Testis (tissue), 3 donors: ENCODE data around the gene TENT4B. TPM values are rescaled to one million over a fixed set of nuclear protein-coding genes. Genes with fewer than 3 reads are reported as not detected.

ENCODE experiments used
- DNase-seq: peaks from one replicate; pipeline ENCODE4 v3.0.0-alpha.2; 2019
- H3K27ac ChIP-seq, 2 donors: fragments of 200-600 bp; sonication (generic); one replicate each; pipeline ENCODE4 v1.5.1; 2019
- H3K27me3 ChIP-seq: fragments of 200-600 bp; sonication (generic); one replicate; pipeline ENCODE4 v1.5.1; 2019
- H3K36me3 ChIP-seq: fragments of 200-600 bp; sonication (generic); one replicate; pipeline ENCODE4 v1.5.1; 2017; ENCODE audit warnings: low read depth; ENCODE audit errors: missing control alignments
- H3K4me1 ChIP-seq: fragments of 200-600 bp; sonication (generic); one replicate; pipeline ENCODE4 v1.5.1; 2019
- H3K4me3 ChIP-seq, 2 donors: fragments of 200-600 bp; sonication (generic); one replicate each; pipeline ENCODE4 v1.5.1; 2017 to 2019
- H3K9me3 ChIP-seq: fragments of 200-600 bp; sonication (generic); one replicate; pipeline ENCODE4 v1.5.1; 2017
- CTCF ChIP-seq, 3 experiments: fragments of 450-650 bp in 2 of 3; fragments of 200-600 bp in 1 of 3; sonication (generic) in 1 of 3; IDR thresholded peaks; one replicate each; pipeline ENCODE4 v1.5.1; 2016 to 2019; ENCODE audit warnings: antibody characterized with exemption in 3 of 3, mild to moderate bottlenecking in 2 of 3, moderate library complexity in 1 of 3
- POLR2A ChIP-seq: fragments of 450-650 bp; IDR thresholded peaks from one replicate; pipeline ENCODE4 v1.6.1; 2017; ENCODE audit warnings: antibody characterized with exemption, mild to moderate bottlenecking, moderate library complexity
- WGBS, 2 donors: methylation state at CpG; one replicate each; pipeline ENCODE4 v1.1.5; 2018; 5-methylcytosine and 5-hydroxymethylcytosine counted together
- intact Hi-C: fragments of 100-400 bp; cut with DNase I; formaldehyde crosslinking; loops from one replicate; pipeline ENCODE4 v1.15.1; 2023; ENCODE audit warnings: low total_unique reads
- polyA plus RNA-seq: library from polyadenylated mRNA; stranded (reverse); fragments of 350-450 nt; fragmentation: Illumina TruSeq; extraction: RNeasy Lipid Tissue Mini Kit (QIAGEN cat#74804); gene quantifications from one replicate; pipeline ENCODE4 v1.2.3, GENCODE V29; 2014; ENCODE audit warnings: low read depth, low replicate concordance; ENCODE audit not compliant: insufficient read depth
- total RNA-seq, 2 donors: library from RNA; depleted of rRNA; stranded (reverse); fragments of >200 nt; gene quantifications; one replicate each; pipeline ENCODE4 v1.2.3, GENCODE V29; 2016

The TENT4B gene
- total and polyA plus RNA-seq, 3 donors from 2014 or later: 27.5 to 56.6 (median 37.6) TPM

- H3K9me3 ChIP-seq: no peaks in the 10 kb centered on the region
- no peaks in the 10 kb centered on the region for H3K36me3 ChIP-seq
- H3K4me3 ChIP-seq: no peak overlapping the region
- DNase-seq: no peak
- intact Hi-C loops: no loop called here
- TF ChIP-seq POLR2A (no peak), CTCF (IDR thresholded peaks at IDR 0.05) (no peak)
- peaks cover 6% of the 10 kb centered on the region for H3K4me1 ChIP-seq
- H3K27ac ChIP-seq: no peak overlapping the region
- 81 to 92% methylated on average over 9 of the region's 9 CpGs for WGBS, 2 donors
- H3K27me3 ChIP-seq: no peaks in the 10 kb centered on the region
These were observed 6.3 kb upstream of the TENT4B start for GRCh38 chr16:50146479-50147435.

GRCh38 chr16:50151322-50151721 lies 1.8 kb upstream of the TENT4B start:
- 62 to 81% methylated on average over 4 to 5 of the region's 5 CpGs for whole genome bisulfite sequencing, 2 donors
- H3K9me3 ChIP-seq: no peaks in the 10 kb centered on the region
- no peaks in the 10 kb centered on the region for H3K27me3 ChIP-seq
- no peak for TF ChIP-seq CTCF (IDR thresholded peaks at IDR 0.05)
- no peak for TF ChIP-seq POLR2A
- H3K4me3 ChIP-seq: no peak overlapping the region
- no peaks in the 10 kb centered on the region for H3K36me3 ChIP-seq
- intact Hi-C loops: no loop called here
- no peak for DNase-seq
- H3K27ac ChIP-seq: no peak overlapping the region
- peaks cover 16% of the 10 kb centered on the region for H3K4me1 ChIP-seq

DNA sequence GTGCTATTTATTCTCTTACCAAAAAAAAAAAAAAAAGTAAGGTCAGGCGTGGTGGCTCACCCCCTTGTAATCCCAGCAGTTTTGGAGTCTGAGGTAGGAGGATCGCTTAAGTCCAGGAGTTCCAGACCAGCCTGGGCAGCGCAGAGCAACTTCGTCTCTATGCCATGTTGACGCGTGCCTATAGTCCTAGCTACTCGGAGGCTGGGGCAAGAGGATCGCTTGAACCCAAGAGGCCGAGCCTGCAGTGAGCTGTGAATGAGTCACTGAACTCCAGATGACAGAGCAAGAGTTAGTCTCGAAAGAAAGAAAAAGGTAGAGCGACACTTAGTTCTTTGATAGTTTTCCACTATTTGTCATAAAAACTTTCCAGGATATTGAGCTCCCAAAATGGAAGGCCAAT lies 1.4 kb upstream of the TENT4B start:
- H3K4me1 ChIP-seq: peaks cover 16% of the 10 kb centered on the region
- no peak overlapping the region for H3K27ac ChIP-seq

DNA sequence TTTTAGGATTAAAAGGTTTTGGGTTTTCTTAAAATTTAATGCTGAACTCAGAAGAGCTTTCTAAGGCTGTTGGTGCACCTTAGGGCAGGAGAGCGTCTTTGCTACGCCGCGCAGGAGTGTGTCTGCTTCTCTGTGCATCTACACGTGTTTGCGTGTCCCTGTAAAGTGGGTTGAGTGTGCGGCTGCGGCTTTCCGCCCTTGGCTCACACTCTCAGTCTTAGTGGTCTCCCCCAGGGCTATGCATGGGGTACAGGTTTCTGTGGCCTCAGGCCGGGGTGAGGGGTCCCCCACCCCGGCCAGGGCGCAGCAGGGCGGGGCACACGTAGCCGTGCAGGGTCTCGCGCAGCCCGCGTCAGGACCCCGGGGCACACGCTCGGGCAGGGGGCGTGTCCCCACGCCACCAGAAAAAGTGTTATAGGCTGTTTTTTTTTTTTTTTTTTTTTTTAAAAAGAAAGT lies 727 bp upstream of the TENT4B start:
- H3K27me3 ChIP-seq: no peaks in the 10 kb centered on the region
- peak overlapping the region; percentile 71 to 99 for H3K27ac ChIP-seq
- TF ChIP-seq CTCF (IDR thresholded peaks at IDR 0.05) (peak in 1 of 3 experiments; percentile 10), POLR2A (no peak)
- no peaks in the 10 kb centered on the region for H3K36me3 ChIP-seq
- no peaks in the 10 kb centered on the region for H3K9me3 ChIP-seq
- intact Hi-C loops: no loop called here
- 0% methylated on average over 19 to 24 of the region's 24 CpGs for WGBS, 2 donors
- H3K4me1 ChIP-seq: peaks cover 15% of the 10 kb centered on the region
- peak overlapping the region; percentile 70 to 92 for H3K4me3 ChIP-seq
- peak; percentile 62 for DNase-seq

More for the DNA sequence above, 1.4 kb upstream of the TENT4B start:
- Histone ChIP-seq H3K4me3 (no peak overlapping the region), H3K36me3 (no peaks in the 10 kb centered on the region), H3K27me3 (no peaks in the 10 kb centered on the region), H3K9me3 (no peaks in the 10 kb centered on the region)
- WGBS, 2 donors: 60 to 76% methylated on average over 11 of the region's 11 CpGs
- no peak for DNase-seq
- intact Hi-C loops: no loop called here
- TF ChIP-seq CTCF (IDR thresholded peaks at IDR 0.05) (no peak), POLR2A (no peak)
